Inferior parietal cortex (tissue), 1 donor: Measurements from ENCODE around the gene FAT1.

Experiments
- DNase-seq: peaks from one replicate; pipeline ENCODE4 v3.0.0-alpha.2; 2016; ENCODE audit errors: extremely low spot score

FAT1 gene

GRCh38 chr4:186755550-186756519, 32.2 kb upstream of the FAT1 start:
- DNase-seq = no peak

- DNase-seq = no peak
These were observed 31.3 kb upstream of the FAT1 start for GRCh38 chr4:186754976-186755375.

GRCh38 chr4:186752325-186752724, 28.7 kb upstream of the FAT1 start:
- no peak for DNase-seq

- DNase-seq = no peak
These were observed 26.1 kb upstream of the FAT1 start for GRCh38 chr4:186749611-186750281.

- DNase-seq = no peak
These were observed 22.9 kb upstream of the FAT1 start for GRCh38 chr4:186746581-186746980.

GRCh38 chr4:186743261-186743660, 19.6 kb upstream of the FAT1 start:
- no peak for DNase-seq

GRCh38 chr4:186740822-186741221, 17.2 kb upstream of the FAT1 start:
- DNase-seq = no peak

- no peak for DNase-seq
These were observed 16.3 kb upstream of the FAT1 start for GRCh38 chr4:186739802-186740434.

GRCh38 chr4:186739317-186739716, 15.7 kb upstream of the FAT1 start:
- no peak for DNase-seq

- DNase-seq = no peak
These were observed 14.8 kb upstream of the FAT1 start for GRCh38 chr4:186738421-186738820.

- DNase-seq = no peak
These were observed 13.8 kb upstream of the FAT1 start for GRCh38 chr4:186737427-186737826.

- DNase-seq = no peak
These were observed 12.8 kb upstream of the FAT1 start for GRCh38 chr4:186736466-186736865.

GRCh38 chr4:186734251-186734650, 10.6 kb upstream of the FAT1 start:
- no peak for DNase-seq

- no peak for DNase-seq
These were observed 10.1 kb upstream of the FAT1 start for GRCh38 chr4:186733778-186734177.

GRCh38 chr4:186730621-186731020, 7.0 kb upstream of the FAT1 start:
- DNase-seq = no peak

GRCh38 chr4:186729856-186730255, 6.2 kb upstream of the FAT1 start:
- DNase-seq = no peak

GRCh38 chr4:186728631-186729271, 5.1 kb upstream of the FAT1 start:
- no peak for DNase-seq

- no peak for DNase-seq
These were observed 4.4 kb upstream of the FAT1 start for GRCh38 chr4:186727977-186728519.

- no peak for DNase-seq
These were observed 3.7 kb upstream of the FAT1 start for GRCh38 chr4:186727169-186727976.

- DNase-seq = no peak
These were observed 2.9 kb upstream of the FAT1 start for GRCh38 chr4:186726426-186727168.
